Activated T-cell treated with anti-CD3 and anti-CD28 coated beads, Interleukin-2, amount 50 U/mL, for 72 hours (primary cell): Measurements from ENCODE around the gene SEC31B. TPM values are rescaled to one million over a fixed set of nuclear protein-coding genes. Genes with fewer than 3 reads are reported as not detected.

Experiments used
- ATAC-seq, 2 donors: fragments of 150-1000 bp; cut with Tn5 transposase; replicated peaks in 1 of 2; 2 replicates each; pipeline ENCODE4 v1.10.0; 2021; ENCODE audit warnings: moderate library complexity in 2 of 2, mild to moderate bottlenecking in 1 of 2
- DNase-seq, 2 donors: peaks; one replicate each; pipeline ENCODE4 v3.0.0; 2021 to 2022; ENCODE audit warnings: mixed read lengths in 1 of 2
- H3K27ac Mint-ChIP-seq: one replicate; pipeline ENCODE4 v1.8.0; 2022; ENCODE audit warnings: mild to moderate bottlenecking, moderate library complexity, mixed read lengths
- H3K27me3 Mint-ChIP-seq: one replicate; pipeline ENCODE4 v1.8.0; 2022; ENCODE audit warnings: low read depth, mixed read lengths
- H3K36me3 Mint-ChIP-seq, 2 donors: one replicate each; pipeline ENCODE4 v1.8.0; 2022; ENCODE audit warnings: mixed read lengths in 2 of 2, mild to moderate bottlenecking in 1 of 2; ENCODE audit not compliant: insufficient read depth in 2 of 2
- H3K4me1 Mint-ChIP-seq: one replicate; pipeline ENCODE4 v1.8.0; 2022; ENCODE audit warnings: low read depth, mixed read lengths
- H3K4me3 Mint-ChIP-seq, 2 donors: one replicate each; pipeline ENCODE4 v1.8.0; 2022; ENCODE audit warnings: mild to moderate bottlenecking in 2 of 2, mixed read lengths in 2 of 2, moderate library complexity in 2 of 2
- H3K9me3 Mint-ChIP-seq, 2 donors: one replicate each; pipeline ENCODE4 v1.8.0; 2022; ENCODE audit warnings: mixed read lengths in 2 of 2
- total RNA-seq, 2 donors: library from RNA; stranded (reverse); gene quantifications; one replicate each; pipeline ENCODE4 v1.2.3, GENCODE V29; 2022

SEC31B gene
- total RNA-seq: 100 to 1,000 TPM in 1 of 2 donors, 10 to 100 TPM in 1; 76.5 to 106 TPM

- no peak for DNase-seq
- Mint-ChIP-seq H3K4me1 (peaks cover 33% of the 10 kb centered on the region), H3K27ac (peak within 1 kb of the TSS; percentile 36), H3K36me3 (peaks cover 8 to 21% of the 10 kb centered on the region in 2 donors), H3K9me3 (no peaks in the 10 kb centered on the region), H3K4me3 (peak within 1 kb of the TSS; percentile 42 to 58), H3K27me3 (no peaks in the 10 kb centered on the region)
- ATAC-seq: peak; percentile 13 to 16
Measured at GRCh38 chr10:100519311-100520051, at the start of gene SEC31B. Gene SEC31B, minus strand, starts transcription at chr10:100519861. Its CDS starts 2,909 bp downstream, at chr10:100516952.

- Mint-ChIP-seq H3K27me3 (peaks cover under 1% of the 10 kb centered on the region), H3K4me1 (no peaks in the 10 kb centered on the region), H3K4me3 (no peak overlapping the region), H3K36me3 (no peaks in the 10 kb centered on the region), H3K9me3 (no peaks in the 10 kb centered on the region), H3K27ac (no peak overlapping the region)
- no peak for DNase-seq
- ATAC-seq: no peak
Measured at GRCh38 chr10:100568912-100569311, 49.3 kb upstream of the SEC31B start.

- no peaks in the 10 kb centered on the region for H3K9me3 Mint-ChIP-seq
- DNase-seq (no peak), ATAC-seq (no peak)
- H3K4me3 Mint-ChIP-seq: no peak overlapping the region
- H3K36me3 Mint-ChIP-seq: no peaks in the 10 kb centered on the region
- no peaks in the 10 kb centered on the region for H3K27me3 Mint-ChIP-seq
- no peak overlapping the region for H3K27ac Mint-ChIP-seq
- H3K4me1 Mint-ChIP-seq: no peaks in the 10 kb centered on the region
Measured at GRCh38 chr10:100567826-100568225, 48.2 kb upstream of the SEC31B start.

GRCh38 chr10:100567249-100567648 is 47.6 kb upstream of the SEC31B start:
- Mint-ChIP-seq H3K4me3 (no peak overlapping the region), H3K9me3 (no peaks in the 10 kb centered on the region), H3K36me3 (no peaks in the 10 kb centered on the region), H3K27me3 (no peaks in the 10 kb centered on the region), H3K27ac (no peak overlapping the region), H3K4me1 (no peaks in the 10 kb centered on the region)
- DNase-seq (no peak), ATAC-seq (no peak)

- Mint-ChIP-seq H3K36me3 (no peaks in the 10 kb centered on the region), H3K27ac (no peak overlapping the region), H3K4me1 (peaks cover 5% of the 10 kb centered on the region), H3K27me3 (no peaks in the 10 kb centered on the region), H3K4me3 (no peak overlapping the region), H3K9me3 (no peaks in the 10 kb centered on the region)
- ATAC-seq (no peak), DNase-seq (no peak)
Measured at GRCh38 chr10:100566561-100566960, 46.9 kb upstream of the SEC31B start.

- H3K27me3 Mint-ChIP-seq: no peaks in the 10 kb centered on the region
- H3K36me3 Mint-ChIP-seq: peaks cover 0 to 3% of the 10 kb centered on the region in 2 donors
- H3K4me3 Mint-ChIP-seq: no peak overlapping the region
- H3K9me3 Mint-ChIP-seq: no peaks in the 10 kb centered on the region
- peaks cover 10% of the 10 kb centered on the region for H3K4me1 Mint-ChIP-seq
- DNase-seq (no peak), ATAC-seq (no peak)
- no peak overlapping the region for H3K27ac Mint-ChIP-seq
Measured at GRCh38 chr10:100565206-100565985, 45.7 kb upstream of the SEC31B start.

- H3K4me3 Mint-ChIP-seq: peak overlapping the region; percentile 3 to 36
- no peaks in the 10 kb centered on the region for H3K9me3 Mint-ChIP-seq
- no peak overlapping the region for H3K27ac Mint-ChIP-seq
Measured at GRCh38 chr10:100562008-100562672, 42.5 kb upstream of the SEC31B start.

GRCh38 chr10:100561005-100561404 is 41.3 kb upstream of the SEC31B start:
- Mint-ChIP-seq H3K9me3 (no peaks in the 10 kb centered on the region), H3K4me3 (peak overlapping the region in 1 of 2 donors; percentile 10), H3K27ac (no peak overlapping the region), H3K27me3 (no peaks in the 10 kb centered on the region), H3K36me3 (peaks cover 0 to 7% of the 10 kb centered on the region in 2 donors), H3K4me1 (peaks cover 10% of the 10 kb centered on the region)
- no peak for DNase-seq
- ATAC-seq: no peak

More at GRCh38 chr10:100562008-100562672, 42.5 kb upstream of the SEC31B start:
- DNase-seq (peak; percentile 83 to 86), ATAC-seq (peak; percentile 92 to 93)
- H3K4me1 Mint-ChIP-seq: peaks cover 10% of the 10 kb centered on the region
- no peaks in the 10 kb centered on the region for H3K27me3 Mint-ChIP-seq
- H3K36me3 Mint-ChIP-seq: peaks cover 0 to 7% of the 10 kb centered on the region in 2 donors

- peaks cover 3 to 7% of the 10 kb centered on the region in 2 donors for H3K36me3 Mint-ChIP-seq
- H3K27me3 Mint-ChIP-seq: no peaks in the 10 kb centered on the region
- no peak overlapping the region for H3K27ac Mint-ChIP-seq
- no peak for DNase-seq
- H3K4me1 Mint-ChIP-seq: peaks cover 10% of the 10 kb centered on the region
- no peak for ATAC-seq
- no peak overlapping the region for H3K4me3 Mint-ChIP-seq
- H3K9me3 Mint-ChIP-seq: no peaks in the 10 kb centered on the region
Measured at GRCh38 chr10:100560248-100560647, 40.6 kb upstream of the SEC31B start.

GRCh38 chr10:100554902-100555301 is 35.2 kb upstream of the SEC31B start:
- Mint-ChIP-seq H3K4me1 (no peaks in the 10 kb centered on the region), H3K27me3 (no peaks in the 10 kb centered on the region), H3K27ac (no peak overlapping the region), H3K36me3 (peaks cover 3% of the 10 kb centered on the region in 2 donors), H3K9me3 (no peaks in the 10 kb centered on the region), H3K4me3 (no peak overlapping the region)
- no peak for DNase-seq
- ATAC-seq: no peak

GRCh38 chr10:100553929-100554328 is 34.3 kb upstream of the SEC31B start:
- peaks cover 5 to 7% of the 10 kb centered on the region in 2 donors for H3K36me3 Mint-ChIP-seq
- DNase-seq (no peak), ATAC-seq (no peak)
- no peaks in the 10 kb centered on the region for H3K4me1 Mint-ChIP-seq
- H3K9me3 Mint-ChIP-seq: no peaks in the 10 kb centered on the region
- no peak overlapping the region for H3K4me3 Mint-ChIP-seq
- no peaks in the 10 kb centered on the region for H3K27me3 Mint-ChIP-seq
- H3K27ac Mint-ChIP-seq: no peak overlapping the region

GRCh38 chr10:100551738-100552137 is 32.1 kb upstream of the SEC31B start:
- H3K36me3 Mint-ChIP-seq: peaks cover 5 to 13% of the 10 kb centered on the region in 2 donors
- H3K9me3 Mint-ChIP-seq: no peaks in the 10 kb centered on the region
- ATAC-seq (no peak), DNase-seq (no peak)
- no peaks in the 10 kb centered on the region for H3K4me1 Mint-ChIP-seq
- no peaks in the 10 kb centered on the region for H3K27me3 Mint-ChIP-seq
- no peak overlapping the region for H3K4me3 Mint-ChIP-seq
- no peak overlapping the region for H3K27ac Mint-ChIP-seq

GRCh38 chr10:100551196-100551595 is 31.5 kb upstream of the SEC31B start:
- H3K27me3 Mint-ChIP-seq: no peaks in the 10 kb centered on the region
- H3K4me3 Mint-ChIP-seq: no peak overlapping the region
- DNase-seq (no peak), ATAC-seq (no peak)
- H3K27ac Mint-ChIP-seq: no peak overlapping the region
- H3K36me3 Mint-ChIP-seq: peaks cover 7 to 15% of the 10 kb centered on the region in 2 donors
- no peaks in the 10 kb centered on the region for H3K9me3 Mint-ChIP-seq
- no peaks in the 10 kb centered on the region for H3K4me1 Mint-ChIP-seq
